Panc1 (cell line): ENCODE data around the gene INKA1.

Experiments used
- POLR2AphosphoS5 ChIP-seq: IDR thresholded peaks from 2 replicates; pipeline ENCODE4 v1.6.1; 2012; ENCODE audit warnings: mild to moderate bottlenecking, low read depth, low read length, moderate library complexity
- SIN3A ChIP-seq: IDR thresholded peaks from 2 replicates; pipeline ENCODE4 v1.6.1; 2012; ENCODE audit warnings: low read depth, mild to moderate bottlenecking, low read length, moderate library complexity, borderline replicate concordance; ENCODE audit not compliant: insufficient read depth
- TF ChIP-seq, protein P1 (sequence below): fragments of 450-650 bp; IDR thresholded peaks from 2 replicates; pipeline ENCODE4 v1.5.1; 2017; ENCODE audit warnings: mild to moderate bottlenecking
- TF ChIP-seq, protein P2 (sequence below), 2 experiments: IDR thresholded peaks; 2 replicates each; pipeline ENCODE4 v1.6.1; 2011 to 2012; ENCODE audit warnings: low read depth in 2 of 2, control low read depth in 1 of 2, low read length in 1 of 2, mild to moderate bottlenecking in 1 of 2, moderate library complexity in 1 of 2; ENCODE audit not compliant: insufficient read depth in 1 of 2

DNA sequence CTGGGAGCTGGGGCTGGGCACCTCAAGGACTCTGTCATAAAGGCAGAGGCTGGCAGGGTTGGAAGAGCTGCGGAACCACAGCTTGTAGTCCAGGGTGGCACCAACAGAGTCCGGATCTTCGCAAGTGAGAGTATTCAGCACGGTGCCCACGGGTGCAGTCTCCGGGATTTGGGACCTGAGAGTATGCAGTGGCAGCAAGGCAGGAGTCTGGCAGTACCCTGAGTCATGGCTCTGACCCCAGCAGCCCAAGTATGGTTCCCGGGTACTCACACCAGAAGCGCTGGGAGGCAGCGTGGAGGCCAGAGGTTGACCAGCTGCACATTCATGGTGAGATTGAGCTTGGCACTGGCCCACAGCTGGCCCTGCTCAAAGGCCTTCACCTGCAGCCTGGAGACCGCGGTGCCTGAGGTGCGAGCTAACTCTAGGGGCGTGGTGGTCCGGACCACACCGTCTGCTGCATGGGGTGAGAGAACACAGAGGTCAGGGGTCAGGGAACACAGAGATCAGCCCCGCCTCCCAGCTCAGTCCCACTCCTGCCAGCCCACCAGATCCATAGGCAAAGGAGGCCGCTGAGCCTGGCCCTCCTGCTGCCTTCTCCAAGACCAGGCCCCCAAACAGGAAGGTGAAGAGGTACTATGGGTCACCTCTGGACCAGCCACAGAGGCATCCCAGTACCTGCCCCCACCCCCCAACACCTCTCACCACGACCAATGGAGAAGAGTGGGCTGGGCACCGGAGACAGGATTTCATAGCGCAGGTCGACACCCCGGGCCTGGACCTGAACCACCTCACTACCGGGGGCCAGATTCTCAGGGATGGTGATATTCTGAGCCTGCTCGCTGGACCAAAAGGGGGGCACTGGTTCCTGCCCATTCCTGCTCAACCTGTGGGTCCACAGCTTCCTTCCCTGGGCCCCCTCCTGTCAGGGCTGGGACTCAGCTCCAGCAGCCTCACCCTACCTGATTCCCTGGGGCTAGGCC lies 7.8 kb upstream of the INKA1 start:
- TF ChIP-seq, protein P1, sequence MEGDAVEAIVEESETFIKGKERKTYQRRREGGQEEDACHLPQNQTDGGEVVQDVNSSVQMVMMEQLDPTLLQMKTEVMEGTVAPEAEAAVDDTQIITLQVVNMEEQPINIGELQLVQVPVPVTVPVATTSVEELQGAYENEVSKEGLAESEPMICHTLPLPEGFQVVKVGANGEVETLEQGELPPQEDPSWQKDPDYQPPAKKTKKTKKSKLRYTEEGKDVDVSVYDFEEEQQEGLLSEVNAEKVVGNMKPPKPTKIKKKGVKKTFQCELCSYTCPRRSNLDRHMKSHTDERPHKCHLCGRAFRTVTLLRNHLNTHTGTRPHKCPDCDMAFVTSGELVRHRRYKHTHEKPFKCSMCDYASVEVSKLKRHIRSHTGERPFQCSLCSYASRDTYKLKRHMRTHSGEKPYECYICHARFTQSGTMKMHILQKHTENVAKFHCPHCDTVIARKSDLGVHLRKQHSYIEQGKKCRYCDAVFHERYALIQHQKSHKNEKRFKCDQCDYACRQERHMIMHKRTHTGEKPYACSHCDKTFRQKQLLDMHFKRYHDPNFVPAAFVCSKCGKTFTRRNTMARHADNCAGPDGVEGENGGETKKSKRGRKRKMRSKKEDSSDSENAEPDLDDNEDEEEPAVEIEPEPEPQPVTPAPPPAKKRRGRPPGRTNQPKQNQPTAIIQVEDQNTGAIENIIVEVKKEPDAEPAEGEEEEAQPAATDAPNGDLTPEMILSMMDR, result no peak
- TF ChIP-seq POLR2AphosphoS5 (no peak), SIN3A (no peak)
- TF ChIP-seq, protein P2, sequence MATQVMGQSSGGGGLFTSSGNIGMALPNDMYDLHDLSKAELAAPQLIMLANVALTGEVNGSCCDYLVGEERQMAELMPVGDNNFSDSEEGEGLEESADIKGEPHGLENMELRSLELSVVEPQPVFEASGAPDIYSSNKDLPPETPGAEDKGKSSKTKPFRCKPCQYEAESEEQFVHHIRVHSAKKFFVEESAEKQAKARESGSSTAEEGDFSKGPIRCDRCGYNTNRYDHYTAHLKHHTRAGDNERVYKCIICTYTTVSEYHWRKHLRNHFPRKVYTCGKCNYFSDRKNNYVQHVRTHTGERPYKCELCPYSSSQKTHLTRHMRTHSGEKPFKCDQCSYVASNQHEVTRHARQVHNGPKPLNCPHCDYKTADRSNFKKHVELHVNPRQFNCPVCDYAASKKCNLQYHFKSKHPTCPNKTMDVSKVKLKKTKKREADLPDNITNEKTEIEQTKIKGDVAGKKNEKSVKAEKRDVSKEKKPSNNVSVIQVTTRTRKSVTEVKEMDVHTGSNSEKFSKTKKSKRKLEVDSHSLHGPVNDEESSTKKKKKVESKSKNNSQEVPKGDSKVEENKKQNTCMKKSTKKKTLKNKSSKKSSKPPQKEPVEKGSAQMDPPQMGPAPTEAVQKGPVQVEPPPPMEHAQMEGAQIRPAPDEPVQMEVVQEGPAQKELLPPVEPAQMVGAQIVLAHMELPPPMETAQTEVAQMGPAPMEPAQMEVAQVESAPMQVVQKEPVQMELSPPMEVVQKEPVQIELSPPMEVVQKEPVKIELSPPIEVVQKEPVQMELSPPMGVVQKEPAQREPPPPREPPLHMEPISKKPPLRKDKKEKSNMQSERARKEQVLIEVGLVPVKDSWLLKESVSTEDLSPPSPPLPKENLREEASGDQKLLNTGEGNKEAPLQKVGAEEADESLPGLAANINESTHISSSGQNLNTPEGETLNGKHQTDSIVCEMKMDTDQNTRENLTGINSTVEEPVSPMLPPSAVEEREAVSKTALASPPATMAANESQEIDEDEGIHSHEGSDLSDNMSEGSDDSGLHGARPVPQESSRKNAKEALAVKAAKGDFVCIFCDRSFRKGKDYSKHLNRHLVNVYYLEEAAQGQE (IDR thresholded peaks at IDR 0.05; ENCODE audit: insufficient read depth in 1 of 2, low read depth in 2 of 2, low read length in 1 of 2), result no peak
